ENCODE data around the gene GPR143.

DNA sequence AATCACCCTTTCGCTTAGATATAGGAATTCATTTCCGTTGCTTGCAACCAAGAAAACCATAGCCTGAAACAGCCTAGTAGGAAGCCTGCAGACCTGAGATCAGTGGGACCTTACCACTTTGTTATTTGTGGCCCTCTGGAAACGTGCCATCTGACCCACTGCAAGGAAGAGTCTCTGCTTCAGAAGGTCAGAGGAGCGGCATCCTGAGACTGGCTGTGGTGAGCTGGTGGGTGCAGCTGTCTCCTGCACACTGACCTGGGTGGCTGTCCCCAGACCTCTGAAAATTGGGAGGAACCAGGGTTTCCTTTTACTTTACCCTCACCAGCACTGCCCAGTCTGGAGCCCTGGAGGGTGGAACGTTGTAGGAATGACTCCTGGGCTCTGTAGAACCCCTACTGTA, 38.8 kb upstream of the GPR143 start:
- TF ChIP-seq, protein P1, sequence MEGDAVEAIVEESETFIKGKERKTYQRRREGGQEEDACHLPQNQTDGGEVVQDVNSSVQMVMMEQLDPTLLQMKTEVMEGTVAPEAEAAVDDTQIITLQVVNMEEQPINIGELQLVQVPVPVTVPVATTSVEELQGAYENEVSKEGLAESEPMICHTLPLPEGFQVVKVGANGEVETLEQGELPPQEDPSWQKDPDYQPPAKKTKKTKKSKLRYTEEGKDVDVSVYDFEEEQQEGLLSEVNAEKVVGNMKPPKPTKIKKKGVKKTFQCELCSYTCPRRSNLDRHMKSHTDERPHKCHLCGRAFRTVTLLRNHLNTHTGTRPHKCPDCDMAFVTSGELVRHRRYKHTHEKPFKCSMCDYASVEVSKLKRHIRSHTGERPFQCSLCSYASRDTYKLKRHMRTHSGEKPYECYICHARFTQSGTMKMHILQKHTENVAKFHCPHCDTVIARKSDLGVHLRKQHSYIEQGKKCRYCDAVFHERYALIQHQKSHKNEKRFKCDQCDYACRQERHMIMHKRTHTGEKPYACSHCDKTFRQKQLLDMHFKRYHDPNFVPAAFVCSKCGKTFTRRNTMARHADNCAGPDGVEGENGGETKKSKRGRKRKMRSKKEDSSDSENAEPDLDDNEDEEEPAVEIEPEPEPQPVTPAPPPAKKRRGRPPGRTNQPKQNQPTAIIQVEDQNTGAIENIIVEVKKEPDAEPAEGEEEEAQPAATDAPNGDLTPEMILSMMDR (IDR thresholded peaks at IDR 0.05) = no peak
- TF ChIP-seq POLR2A (IDR thresholded peaks at IDR 0.05) = no peak

Measured in right lobe of liver (tissue), 4 donors.